ENCODE results near the gene SPEF1.

DNA sequence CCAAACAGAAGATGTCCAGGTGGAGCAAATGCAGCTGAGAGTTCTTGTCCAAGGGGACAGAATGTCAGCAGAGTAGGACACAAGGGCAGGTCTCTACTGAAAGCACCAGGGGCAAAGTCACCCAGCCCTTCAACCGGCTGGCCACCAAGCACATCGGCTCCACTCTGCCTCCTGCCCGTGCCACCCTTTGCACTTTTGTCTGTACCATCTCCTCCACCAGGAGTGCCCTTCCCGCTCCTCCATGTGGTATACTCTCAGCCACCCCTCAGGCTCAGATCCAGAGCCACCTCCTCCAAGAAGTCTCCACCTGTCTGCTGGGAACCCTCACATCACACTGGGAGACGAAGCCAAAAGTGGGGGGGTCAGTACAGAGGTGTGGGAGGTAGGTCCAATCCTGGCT, 52.9 kb downstream of the SPEF1 start:
- TF ChIP-seq, protein P1, sequence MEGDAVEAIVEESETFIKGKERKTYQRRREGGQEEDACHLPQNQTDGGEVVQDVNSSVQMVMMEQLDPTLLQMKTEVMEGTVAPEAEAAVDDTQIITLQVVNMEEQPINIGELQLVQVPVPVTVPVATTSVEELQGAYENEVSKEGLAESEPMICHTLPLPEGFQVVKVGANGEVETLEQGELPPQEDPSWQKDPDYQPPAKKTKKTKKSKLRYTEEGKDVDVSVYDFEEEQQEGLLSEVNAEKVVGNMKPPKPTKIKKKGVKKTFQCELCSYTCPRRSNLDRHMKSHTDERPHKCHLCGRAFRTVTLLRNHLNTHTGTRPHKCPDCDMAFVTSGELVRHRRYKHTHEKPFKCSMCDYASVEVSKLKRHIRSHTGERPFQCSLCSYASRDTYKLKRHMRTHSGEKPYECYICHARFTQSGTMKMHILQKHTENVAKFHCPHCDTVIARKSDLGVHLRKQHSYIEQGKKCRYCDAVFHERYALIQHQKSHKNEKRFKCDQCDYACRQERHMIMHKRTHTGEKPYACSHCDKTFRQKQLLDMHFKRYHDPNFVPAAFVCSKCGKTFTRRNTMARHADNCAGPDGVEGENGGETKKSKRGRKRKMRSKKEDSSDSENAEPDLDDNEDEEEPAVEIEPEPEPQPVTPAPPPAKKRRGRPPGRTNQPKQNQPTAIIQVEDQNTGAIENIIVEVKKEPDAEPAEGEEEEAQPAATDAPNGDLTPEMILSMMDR (IDR thresholded peaks at IDR 0.05): no peak
- TF ChIP-seq POLR2A (IDR thresholded peaks at IDR 0.05) (no peak), EP300 (IDR thresholded peaks at IDR 0.05) (no peak)

All from tibial nerve (tissue), 4 donors.